ENCODE results near the gene POU2AF2.
"Not testable (repeated sequence)": the region's sequence is repeated elsewhere in the genome, so short reads cannot be mapped to it uniquely, and the experiment has no call there.

Gene POU2AF2

DNA sequence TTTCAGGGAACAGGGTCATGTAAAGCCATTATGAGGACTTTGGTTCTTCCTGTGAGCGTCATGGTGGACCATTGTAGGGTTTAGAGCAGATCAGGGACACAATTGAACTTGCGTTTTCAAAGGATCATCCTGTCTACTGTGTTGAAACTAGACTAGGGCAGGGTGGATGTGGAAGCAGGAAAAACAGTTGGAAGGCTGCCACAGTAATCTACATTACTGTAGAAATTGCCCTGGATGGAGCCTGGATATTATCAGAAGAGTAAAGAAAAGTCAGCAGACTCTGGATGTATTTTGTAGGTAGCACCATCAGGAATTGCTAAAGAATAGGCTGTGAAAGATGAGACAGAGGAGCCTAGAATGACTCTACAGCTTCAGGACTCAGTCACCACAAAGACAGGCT, 5.4 kb downstream of the POU2AF2 start:
- DNase-seq = no peak
- intact Hi-C loops (cut with DNase I) = no loop called here

DNA sequence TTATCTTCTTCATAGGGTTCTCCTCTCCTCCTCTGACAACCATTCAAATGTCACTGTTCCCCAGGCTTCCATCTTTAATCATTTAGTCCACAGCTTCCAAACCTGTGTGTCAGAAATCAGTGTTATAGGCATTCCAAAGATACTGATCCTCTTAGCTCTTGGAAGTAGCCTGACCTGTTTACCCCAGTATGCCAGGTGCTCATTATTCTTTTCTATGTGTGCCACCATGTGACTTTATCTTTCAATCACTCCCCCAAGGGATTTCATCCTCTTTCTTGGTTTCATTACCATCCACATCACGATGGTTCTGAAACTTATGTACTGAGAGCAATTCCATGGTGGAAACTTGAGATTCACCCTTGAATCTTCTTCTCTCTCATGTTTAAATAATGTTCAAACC, 7.6 kb downstream of the POU2AF2 start:
- intact Hi-C loops (cut with DNase I) = no loop called here
- DNase-seq = no peak

DNA sequence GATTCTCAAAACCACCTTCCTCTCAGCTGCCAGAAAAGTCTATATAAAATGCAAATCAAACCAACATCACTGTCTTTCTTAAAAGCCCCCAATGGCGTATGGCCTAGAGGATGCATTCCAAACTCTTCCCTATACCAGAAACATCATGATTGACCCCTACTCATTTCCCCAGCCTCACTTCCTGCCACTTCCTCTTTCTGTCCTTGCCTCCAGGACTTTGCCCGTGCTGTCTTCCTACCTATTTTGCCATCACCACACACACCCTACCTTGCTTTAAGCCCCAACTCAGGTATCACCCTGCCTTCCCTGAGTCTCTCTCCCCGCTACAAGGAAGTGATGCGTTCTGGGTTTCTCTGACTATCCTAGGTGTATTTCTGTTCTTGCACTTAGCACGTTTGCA, 8.1 kb downstream of the POU2AF2 start:
- intact Hi-C loops (cut with DNase I) = no loop called here

DNA sequence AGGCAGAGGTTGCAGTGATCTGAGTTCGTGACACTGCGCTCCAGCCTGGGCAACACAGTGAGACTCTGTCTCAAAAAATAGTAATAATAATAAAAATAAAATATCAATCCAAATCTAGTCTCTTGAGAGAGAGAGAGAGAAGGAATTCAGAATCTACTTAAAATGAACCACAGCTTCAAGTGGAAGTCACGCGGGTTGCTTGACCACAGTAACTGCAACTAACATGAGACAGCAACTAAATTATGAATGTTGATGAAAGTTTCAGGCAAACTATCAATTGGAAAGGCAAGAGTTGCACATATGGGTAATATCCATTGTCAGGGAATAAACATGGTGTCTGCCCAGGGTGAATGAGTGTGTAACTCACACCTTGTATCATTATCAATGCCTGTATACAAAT, 12.5 kb downstream of the POU2AF2 start:
- intact Hi-C loops (cut with DNase I) = no loop called here
- no peak for DNase-seq

More for the DNA sequence above, 8.1 kb downstream of the POU2AF2 start:
- DNase-seq = no peak

- intact Hi-C loops (cut with DNase I) = no loop called here
- no peak for DNase-seq
These were observed 14.4 kb downstream of the POU2AF2 start for GRCh38 chr11:111259896-111260295.

- DNase-seq = no peak
- intact Hi-C loops (cut with DNase I) = no loop called here
These were observed 15.3 kb downstream of the POU2AF2 start for GRCh38 chr11:111260811-111261210.

DNA sequence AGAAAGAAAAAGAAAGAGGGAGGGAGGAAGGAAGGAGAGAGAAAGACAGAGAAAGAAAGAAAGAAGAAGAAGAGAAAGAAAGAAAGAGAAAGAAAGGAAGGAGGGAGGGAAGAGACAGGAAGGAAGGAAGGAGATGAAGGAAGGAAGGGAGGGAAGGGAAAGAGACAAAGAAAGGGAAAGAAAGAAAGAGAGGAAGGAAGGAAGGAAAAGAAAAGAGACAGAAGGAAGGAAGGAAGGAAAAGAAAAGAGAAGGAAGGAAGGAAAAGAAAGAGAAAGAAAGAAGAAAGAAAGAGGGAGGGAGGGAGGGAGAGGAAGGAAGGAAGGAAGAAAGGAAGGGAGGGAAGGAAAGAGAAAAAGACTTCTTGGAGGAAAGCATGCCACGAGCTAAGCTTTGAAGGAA, 19.1 kb downstream of the POU2AF2 start:
- intact Hi-C loops (cut with DNase I) = no loop called here
- no peak for DNase-seq

GRCh38 chr11:111265421-111265820, 19.9 kb downstream of the POU2AF2 start:
- no peak for DNase-seq
- intact Hi-C loops (cut with DNase I) = no loop called here

DNA sequence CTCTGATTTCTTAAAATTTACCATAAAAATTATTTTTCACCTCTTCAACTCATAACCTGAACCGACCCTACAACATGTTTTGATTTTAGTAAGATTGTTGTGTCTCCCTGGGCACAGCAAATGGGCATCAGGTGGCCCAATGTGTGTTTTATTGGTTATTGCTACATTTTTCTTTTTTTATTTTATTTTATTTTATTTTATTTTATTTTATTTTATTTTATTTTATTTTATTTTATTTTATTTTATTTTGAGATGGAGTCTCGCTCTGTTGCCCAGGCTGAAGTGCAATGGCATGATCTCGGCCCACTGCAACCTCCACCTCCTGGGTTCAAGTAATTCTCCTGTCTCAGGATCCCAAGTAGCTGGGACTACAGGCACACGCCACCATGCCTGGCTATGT, 22.8 kb downstream of the POU2AF2 start:
- DNase-seq; intact Hi-C loops (cut with DNase I): not testable (repeated sequence)

GRCh38 chr11:111269146-111269868, 23.8 kb downstream of the POU2AF2 start:
- DNase-seq = peak in 7 of 42 donors; percentile 10 to 47 (median 32)
- intact Hi-C loops (cut with DNase I) = no loop called here

- intact Hi-C loops (cut with DNase I) = no loop called here
- no peak for DNase-seq
These were observed 26.9 kb downstream of the POU2AF2 start for GRCh38 chr11:111272420-111272819.

- intact Hi-C loops (cut with DNase I) = no loop called here
- no peak for DNase-seq
These were observed 37.1 kb downstream of the POU2AF2 start for GRCh38 chr11:111282562-111283075.

DNA sequence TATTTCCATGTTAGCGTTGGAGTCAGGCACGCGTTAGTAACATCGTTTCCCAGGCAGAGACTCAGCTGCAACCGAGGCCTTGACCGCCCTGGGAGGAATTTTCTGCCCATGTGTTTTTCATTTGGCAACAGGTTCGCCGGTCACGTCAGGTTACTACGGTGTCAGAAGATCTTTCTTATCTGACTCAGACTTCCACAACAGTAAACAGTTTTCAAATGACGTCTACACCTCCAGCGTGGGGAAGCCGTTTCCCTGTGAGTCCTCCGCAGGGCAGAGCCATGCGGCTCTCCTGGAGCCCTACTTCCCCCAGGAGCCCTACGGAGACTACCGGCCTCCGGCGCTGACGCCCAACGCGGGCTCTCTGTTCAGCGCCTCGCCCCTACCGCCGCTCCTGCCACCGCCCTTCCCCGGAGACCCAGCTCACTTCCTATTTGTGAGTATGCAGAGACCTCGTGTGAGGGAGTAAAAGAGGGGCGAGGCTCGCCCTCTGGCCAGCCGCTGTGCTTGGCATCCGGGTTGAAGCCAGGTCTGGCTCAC, 38.5 kb downstream of the POU2AF2 start:
- no peak for DNase-seq
- intact Hi-C loops (cut with DNase I) = no loop called here

- intact Hi-C loops (cut with DNase I) = loop anchor here (5.0 kb wide), 1 partner anchor 137 kb away; no protein-coding TSS in a partner anchor
- no peak for DNase-seq
These were observed 39.9 kb downstream of the POU2AF2 start for GRCh38 chr11:111285189-111286091.

GRCh38 chr11:111291764-111292163, 46.2 kb downstream of the POU2AF2 start:
- DNase-seq = no peak
- intact Hi-C loops (cut with DNase I) = no loop called here

DNA sequence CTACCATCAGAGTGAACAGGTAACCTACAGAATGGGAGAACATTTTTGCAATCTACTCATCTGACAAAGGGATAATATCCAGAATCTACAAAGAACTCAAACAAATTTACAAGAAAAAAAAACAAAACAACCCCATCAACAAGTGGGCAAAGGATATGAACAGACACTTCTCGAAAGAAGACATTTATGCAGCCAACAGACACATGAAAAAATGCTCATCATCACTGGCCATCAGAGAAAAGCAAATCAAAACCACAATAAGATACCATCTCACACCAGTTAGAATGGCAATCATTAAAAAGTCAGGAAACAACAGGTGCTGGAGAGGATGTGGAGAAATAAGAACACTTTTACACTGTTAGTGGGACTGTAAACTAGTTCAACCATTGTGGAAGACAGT, 46.9 kb downstream of the POU2AF2 start:
- DNase-seq; intact Hi-C loops (cut with DNase I): not testable (repeated sequence)

DNA sequence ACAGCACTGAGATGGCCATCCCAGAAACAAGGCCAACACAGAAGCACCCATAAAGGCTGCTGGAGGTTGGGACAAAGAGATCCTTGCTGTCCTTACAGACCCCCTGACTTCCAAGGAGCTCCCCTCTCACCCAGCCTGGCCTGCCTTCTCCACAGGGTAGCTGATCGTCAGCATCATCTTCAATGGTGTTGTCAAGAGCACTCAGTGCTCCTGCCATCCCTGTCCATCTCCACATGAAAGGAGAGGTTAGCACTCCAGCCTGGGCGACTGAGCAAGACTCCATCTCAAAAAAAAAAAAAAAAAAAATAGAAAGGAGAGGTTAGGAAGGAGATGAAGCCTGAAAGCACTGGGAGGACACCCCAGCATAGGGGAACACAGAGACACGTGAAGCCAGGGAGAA, 50.7 kb downstream of the POU2AF2 start:
- no peak for DNase-seq
- intact Hi-C loops (cut with DNase I) = no loop called here

DNA sequence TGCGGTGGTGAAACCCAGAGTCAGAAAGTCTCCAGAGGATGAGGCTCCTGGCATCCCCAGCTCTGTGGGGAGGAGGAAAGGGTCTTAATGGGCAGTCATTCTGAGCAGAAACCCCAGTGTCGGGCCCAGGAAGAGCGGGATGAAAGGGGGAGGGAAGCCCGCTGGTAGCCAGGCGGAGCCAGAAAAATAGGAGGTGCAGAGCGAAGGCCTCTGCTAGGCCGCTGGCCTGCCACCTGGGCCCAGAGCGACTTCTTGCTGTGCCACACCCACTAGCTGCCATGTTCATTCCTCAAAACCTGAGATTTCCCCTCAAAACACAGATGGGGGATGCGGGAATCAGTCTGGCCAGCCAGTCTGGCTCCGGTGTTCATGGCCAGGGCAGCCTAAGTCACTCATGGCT, 52.2 kb downstream of the POU2AF2 start:
- intact Hi-C loops (cut with DNase I) = no loop called here
- DNase-seq = no peak

- intact Hi-C loops (cut with DNase I) = no loop called here
These were observed 53.0 kb downstream of the POU2AF2 start, which contains the start of gene POU2AF3 for GRCh38 chr11:111298413-111299100. Gene POU2AF3, plus strand, starts transcription at chr11:111298546. Its CDS starts 36 bp downstream, at chr11:111298582.

More at GRCh38 chr11:111298413-111299100, 53.0 kb downstream of the POU2AF2 start, which contains the start of gene POU2AF3:
- DNase-seq = peak in 17 of 42 donors; percentile 10 to 42 (median 22)
